HEK293 (cell line): ENCODE results near the gene LUC7L.

Experiments used
- CTCF ChIP-seq: fragments of 450-650 bp; formaldehyde crosslinking; IDR thresholded peaks from 2 replicates; pipeline ENCODE4 v1.5.1; 2016; ENCODE audit warnings: missing biosample characterization, missing genetic modification characterization
- KLF1 ChIP-seq: fragments of 450-650 bp; formaldehyde crosslinking; IDR thresholded peaks from 2 replicates; pipeline ENCODE4 v1.5.1; 2016; ENCODE audit warnings: missing biosample characterization, missing genetic modification characterization
- MEIS1 ChIP-seq: sonication (generic); formaldehyde crosslinking; IDR thresholded peaks from 2 replicates; pipeline ENCODE4 v1.8.1; 2022; ENCODE audit warnings: missing genetic modification reagents, mild to moderate bottlenecking, borderline replicate concordance
- ZBTB48 ChIP-seq: fragments of 450-650 bp; formaldehyde crosslinking; IDR thresholded peaks from 2 replicates; pipeline ENCODE4 v1.5.1; 2016; ENCODE audit warnings: missing biosample characterization, missing genetic modification characterization
- ZNF202 ChIP-seq: fragments of 450-650 bp; formaldehyde crosslinking; IDR thresholded peaks from 2 replicates; pipeline ENCODE4 v1.5.1; 2016; ENCODE audit warnings: missing biosample characterization, missing genetic modification characterization, borderline replicate concordance
- ZNF354C ChIP-seq: fragments of 450-650 bp; formaldehyde crosslinking; IDR thresholded peaks from 2 replicates; pipeline ENCODE4 v1.5.1; 2016; ENCODE audit warnings: missing biosample characterization, missing genetic modification characterization, low read depth, borderline replicate concordance

GRCh38 chr16:169014-169413 lies 60.2 kb downstream of the LUC7L start:
- TF ChIP-seq CTCF (tag by site-specific recombination) (no peak), MEIS1 (CRISPR knock-in tag) (no peak), ZNF202 (tag by site-specific recombination) (no peak), KLF1 (no peak), ZBTB48 (tag by site-specific recombination) (no peak), ZNF354C (tag by site-specific recombination) (no peak)
